IMR-90 (cell line): ENCODE results near the gene FAM89B. TPM values are rescaled to one million over a fixed set of nuclear protein-coding genes. Genes with fewer than 3 reads are reported as not detected.

ENCODE experiments used
- ATAC-seq: fragments of 200-7000 bp; cut with Tn5 transposase; 2 replicates; pipeline ENCODE4 v1.9.1; 2020; ENCODE audit warnings: low read depth, mild to moderate bottlenecking, moderate library complexity
- BruUV-seq: library from RNA; stranded (reverse); fragments of 400-500 nt; replicated peaks from 2 replicates; lab custom pipeline; 2021; lab: Mats Ljungman, UMichigan
- CTCF ChIA-PET: fragments of 300-600 bp; formaldehyde crosslinking; extraction: SDS; loops from one replicate; lab custom pipeline; 2021; ENCODE audit warnings: antibody characterized with exemption; lab: Yijun Ruan, JAX
- POLR2A ChIA-PET: fragments of 300-600 bp; sonication (Branson Sonifier 250); formaldehyde crosslinking; loops from one replicate; lab custom pipeline; 2022; ENCODE audit warnings: antibody characterized with exemption; ENCODE audit not compliant: unreplicated experiment; lab: Charles Lee
- DNase-seq: peaks from one replicate; pipeline ENCODE4 v3.0.0; 2013
- H2AFZ ChIP-seq: replicated peaks from 2 replicates; pipeline ENCODE3; 2013; ENCODE audit warnings: low read length, mild to moderate bottlenecking; ENCODE audit not compliant: poor library complexity
- H2AK5ac ChIP-seq: 2 replicates; pipeline ENCODE4 v1.6.1; 2013; ENCODE audit warnings: low read depth, low read length, inconsistent platforms
- H2AK9ac ChIP-seq: replicated peaks from 2 replicates; pipeline ENCODE3; 2013; ENCODE audit warnings: mild to moderate bottlenecking, low read depth, low read length, moderate library complexity; ENCODE audit not compliant: poor library complexity
- H2BK120ac ChIP-seq: 2 replicates; pipeline ENCODE4 v1.6.1; 2013; ENCODE audit warnings: low read depth, low read length, inconsistent platforms
- H2BK15ac ChIP-seq: 3 replicates; pipeline ENCODE4 v1.6.1; 2013; ENCODE audit warnings: low read depth, low read length, inconsistent platforms
- H2BK20ac ChIP-seq: 2 replicates; pipeline ENCODE4 v1.6.1; 2013; ENCODE audit warnings: low read depth, mild to moderate bottlenecking, inconsistent platforms, low read length, moderate library complexity
- H2BK5ac ChIP-seq: 2 replicates; pipeline ENCODE4 v1.6.1; 2013; ENCODE audit warnings: mild to moderate bottlenecking, low read depth, low read length, inconsistent platforms; ENCODE audit not compliant: poor library complexity, severe bottlenecking
- H3K14ac ChIP-seq: replicated peaks from 2 replicates; pipeline ENCODE4 v1.6.1; 2013; ENCODE audit warnings: low read depth, low read length, inconsistent platforms
- H3K18ac ChIP-seq: 2 replicates; pipeline ENCODE4 v1.6.1; 2013; ENCODE audit warnings: low read depth, low read length, control low read depth
- H3K23ac ChIP-seq: 2 replicates; pipeline ENCODE4 v1.6.1; 2013; ENCODE audit warnings: low read depth, low read length, inconsistent platforms
- H3K27ac ChIP-seq: 2 replicates; pipeline ENCODE4 v1.5.1; 2013; ENCODE audit warnings: mild to moderate bottlenecking, control low read depth, low read length; ENCODE audit not compliant: insufficient read depth
- H3K27me3 ChIP-seq: 2 replicates; pipeline ENCODE4 v1.6.1; 2013; ENCODE audit warnings: low read length; ENCODE audit not compliant: control insufficient read depth, insufficient read depth
- H3K36me3 ChIP-seq: 2 replicates; pipeline ENCODE4 v1.6.1; 2013; ENCODE audit warnings: low read length, mixed read lengths; ENCODE audit not compliant: control insufficient read depth, insufficient read depth
- H3K4ac ChIP-seq: 2 replicates; pipeline ENCODE4 v1.6.1; 2013; ENCODE audit warnings: low read depth, low read length, inconsistent platforms
- H3K4me1 ChIP-seq: 2 replicates; pipeline ENCODE4 v1.6.1; 2013; ENCODE audit warnings: low read length, mixed read lengths; ENCODE audit not compliant: control insufficient read depth, insufficient read depth
- H3K4me2 ChIP-seq: 2 replicates; pipeline ENCODE4 v1.6.1; 2013; ENCODE audit warnings: low read depth, mild to moderate bottlenecking, control low read depth, low read length, moderate library complexity
- H3K4me3 ChIP-seq: 2 replicates; pipeline ENCODE4 v1.5.1; 2013; ENCODE audit warnings: low read depth, mild to moderate bottlenecking, control low read depth, low read length, moderate library complexity; ENCODE audit not compliant: insufficient read depth
- H3K56ac ChIP-seq: 2 replicates; pipeline ENCODE4 v1.6.1; 2013; ENCODE audit warnings: low read length, inconsistent platforms; ENCODE audit not compliant: insufficient read depth; ENCODE audit errors: extremely low read depth
- H3K79me1 ChIP-seq, 2 experiments: 2 replicates each; pipeline ENCODE4 v1.6.1; 2013; ENCODE audit warnings: low read length in 2 of 2, inconsistent platforms in 1 of 2, low read depth in 1 of 2
- H3K9ac ChIP-seq: 2 replicates; pipeline ENCODE4 v1.6.1; 2013; ENCODE audit warnings: low read depth, low read length, control low read depth
- H3K9me1 ChIP-seq: 2 replicates; pipeline ENCODE4 v1.6.1; 2013; ENCODE audit warnings: low read length, inconsistent platforms; ENCODE audit not compliant: insufficient read depth
- H3K9me3 ChIP-seq: 2 replicates; pipeline ENCODE4 v1.6.1; 2013; ENCODE audit warnings: low read length; ENCODE audit not compliant: control insufficient read depth, insufficient read depth
- H4K20me1 ChIP-seq: 2 replicates; pipeline ENCODE4 v1.6.1; 2013; ENCODE audit warnings: low read length, inconsistent platforms; ENCODE audit not compliant: insufficient read depth
- H4K5ac ChIP-seq: 2 replicates; pipeline ENCODE4 v1.6.1; 2013; ENCODE audit warnings: mild to moderate bottlenecking, low read depth, low read length, control low read depth
- H4K8ac ChIP-seq, 2 experiments: 2 replicates each; pipeline ENCODE4 v1.6.1; 2013; ENCODE audit warnings: low read depth in 2 of 2, low read length in 2 of 2, control low read depth in 1 of 2, inconsistent platforms in 1 of 2
- H4K91ac ChIP-seq: 2 replicates; pipeline ENCODE4 v1.6.1; 2013; ENCODE audit warnings: low read depth, low read length, inconsistent platforms; ENCODE audit not compliant: insufficient read depth
- CHD1 ChIP-seq: IDR thresholded peaks from 2 replicates; pipeline ENCODE4 v1.6.1; 2012; ENCODE audit warnings: low read depth, low read length, improper control_type of control experiment
- MAFK ChIP-seq: IDR thresholded peaks from 2 replicates; pipeline ENCODE4 v1.6.1; 2012; ENCODE audit warnings: low read depth, low read length, improper control_type of control experiment
- MAZ ChIP-seq: IDR thresholded peaks from 2 replicates; pipeline ENCODE4 v1.6.1; 2012; ENCODE audit warnings: low read depth, mild to moderate bottlenecking, low read length, improper control_type of control experiment, moderate library complexity, borderline replicate concordance
- MXI1 ChIP-seq: IDR thresholded peaks from 2 replicates; pipeline ENCODE4 v1.6.1; 2012; ENCODE audit warnings: low read depth, mild to moderate bottlenecking, low read length, moderate library complexity, borderline replicate concordance
- NFE2L2 ChIP-seq: fragments of 150-350 bp; IDR thresholded peaks from 2 replicates; pipeline ENCODE4 v1.6.1; 2016; ENCODE audit warnings: low read depth, mild to moderate bottlenecking, low read length
- WGBS, 2 experiments: methylation state at CpG; one replicate each; pipeline versions ENCODE4 v1.1.5 to v1.1.7; 2013; ENCODE audit warnings: missing lambda C conversion rate in 2 of 2; ENCODE audit not compliant: insufficient read length in 1 of 2; ENCODE audit errors: extremely low coverage in 2 of 2; 5-methylcytosine and 5-hydroxymethylcytosine counted together
- dilution Hi-C: fragments of 300-500 bp; cut with HindIII; formaldehyde crosslinking; loops from one replicate; pipeline ENCODE4 v1.14.3; 2018; ENCODE audit warnings: low sequenced_read_pairs; ENCODE audit not compliant: unreplicated experiment
- in situ Hi-C: fragments of 300-500 bp; cut with MboI; formaldehyde crosslinking; loops from 3 replicates; pipeline ENCODE4 v1.14.3; 2019; ENCODE audit warnings: low sequenced_read_pairs, inconsistent platforms, mixed read lengths
- intact Hi-C: fragments of 100-400 bp; cut with micrococcal nuclease; formaldehyde crosslinking; loops from 2 replicates; pipeline ENCODE4 v1.10.0; 2022
- polyA plus RNA-seq, 3 experiments: library from polyadenylated mRNA; depleted of rRNA; stranded (reverse); fragments of >200 nt; gene quantifications; 2 replicates each; pipeline ENCODE4 v1.2.3, GENCODE V29; 2012; ENCODE audit warnings: low replicate concordance in 1 of 3
- total RNA-seq: library from RNA; depleted of rRNA; stranded (reverse); fragments of >200 nt; gene quantifications from 2 replicates; pipeline ENCODE4 v1.2.3, GENCODE V29; 2012

The FAM89B gene
- total and polyA plus RNA-seq, 2 of the 4 experiments (the other 2 are of a cell fraction) = 12.0 to 65.5 TPM

DNA sequence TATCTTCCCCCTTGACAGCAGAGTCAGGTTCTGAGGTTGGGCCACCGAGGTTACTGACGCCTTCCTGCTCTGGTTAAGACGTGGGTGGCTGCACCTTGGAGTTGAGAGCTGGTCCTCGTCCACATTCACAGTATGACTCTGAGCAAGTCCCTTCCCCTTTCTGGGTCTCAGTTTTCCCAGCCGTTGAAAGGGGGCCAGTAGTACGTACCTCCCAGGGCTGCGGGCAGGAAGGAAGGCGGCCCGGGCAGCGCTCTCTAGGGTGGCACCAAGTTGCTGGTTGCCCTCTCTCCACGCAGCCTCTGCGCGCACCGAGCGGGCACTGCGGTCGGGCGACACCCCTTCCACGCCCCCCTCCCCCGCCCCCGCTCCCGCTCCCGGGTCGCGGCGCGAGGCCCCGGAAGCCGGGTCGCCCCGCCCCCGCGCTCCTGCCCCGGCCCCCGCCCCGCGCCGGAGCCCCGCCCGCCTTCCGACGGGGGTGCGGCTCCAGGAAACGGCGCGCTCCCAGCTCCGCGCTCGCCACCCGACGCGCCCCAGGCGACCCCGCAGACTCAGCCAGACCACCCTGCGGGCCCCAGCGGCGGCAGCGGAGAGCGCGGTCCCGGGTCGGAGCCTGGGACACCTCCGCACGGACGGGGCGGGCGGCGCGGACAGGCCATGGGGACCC lies 3.4 kb downstream of the FAM89B start, which contains the start of gene EHBP1L1:
Gene EHBP1L1 (plus strand): TSS at position 486 of the 664 bp plus-strand sequence. CDS start 250 bp downstream, outside the sequence.
- in situ Hi-C loops (no loop called here), dilution Hi-C loops (no loop called here), intact Hi-C loops (loop anchor here (2.0 kb wide), 1 partner anchor 15 kb away; no protein-coding TSS in a partner anchor)
- CTCF ChIA-PET = no interaction called here
- no TSS peak for BruUV-seq
- peak within 1 kb of the TSS; percentile 98 for H2AK5ac ChIP-seq
- H4K5ac ChIP-seq = peak within 1 kb of the TSS; percentile 86
- H3K9me3 ChIP-seq = no peaks in the 10 kb centered on the region
- peak within 1 kb of the TSS; percentile 75 for H3K27ac ChIP-seq
- H3K18ac ChIP-seq = peak within 1 kb of the TSS; percentile 16
- H3K36me3 ChIP-seq = peaks cover 15% of the 10 kb centered on the region; the same call in 1 of the 2 replicates
- peak within 1 kb of the TSS; percentile 83 for H2BK120ac ChIP-seq
- WGBS, 2 experiments = 23% methylated on average over 9 of the region's 69 CpGs; no CpG with 5 or more reads in 1 of the 2 experiments
- H3K56ac ChIP-seq = peak within 1 kb of the TSS; percentile 70
- peak within 1 kb of the TSS; percentile 86; the same call in 2 of the 3 replicates for H2BK15ac ChIP-seq
- POLR2A ChIA-PET = no interaction called here
- DNase-seq (peak; percentile 28), ATAC-seq (peak; percentile 26)
- peak within 1 kb of the TSS; percentile 85 for H3K4me3 ChIP-seq
- peak within 1 kb of the TSS; percentile 83 for H4K91ac ChIP-seq
- peak within 1 kb of the TSS; percentile 76 to 90; a peak in 3 of 4 replicates for H4K8ac ChIP-seq
- peak within 1 kb of the TSS; percentile 93 for H3K23ac ChIP-seq
- H3K9ac ChIP-seq = peak within 1 kb of the TSS; percentile 72
- no peak for TF ChIP-seq NFE2L2
- TF ChIP-seq MAZ = peak; percentile 64; the same call in 1 of the 2 replicates
- TF ChIP-seq MXI1 = no peak
- TF ChIP-seq MAFK = no peak
- TF ChIP-seq CHD1 = no peak
- peak within 1 kb of the TSS; percentile 87 for H3K4me2 ChIP-seq
- peak within 1 kb of the TSS; percentile 96 for H3K14ac ChIP-seq
- H2BK20ac ChIP-seq = peak within 1 kb of the TSS; percentile 34; the same call in 1 of the 2 replicates
- H3K9me1 ChIP-seq = peaks cover 8% of the 10 kb centered on the region
- no peaks in the 10 kb centered on the region for H3K27me3 ChIP-seq
- H2BK5ac ChIP-seq = peak within 1 kb of the TSS; percentile 76
- peaks cover 24 to 69% of the 10 kb centered on the region in 2 experiments for H3K79me1 ChIP-seq
- H3K4me1 ChIP-seq = peaks cover 33% of the 10 kb centered on the region
- H2AFZ ChIP-seq = peak within 1 kb of the TSS; percentile 90
- H2AK9ac ChIP-seq = peak within 1 kb of the TSS; percentile 99
- H4K20me1 ChIP-seq = peaks cover 31% of the 10 kb centered on the region
- H3K4ac ChIP-seq = peak within 1 kb of the TSS; percentile 96
